GM12892 (cell line): ENCODE results near the gene PTPN4.

Experiments used
- POLR2A ChIP-seq: IDR thresholded peaks from 2 replicates; pipeline ENCODE4 v1.6.1; 2011; ENCODE audit warnings: low read depth, low read length, control low read depth
- TAF1 ChIP-seq: IDR thresholded peaks from 2 replicates; pipeline ENCODE4 v1.6.1; 2011; ENCODE audit warnings: low read depth, mild to moderate bottlenecking, control low read depth, low read length, borderline replicate concordance

DNA sequence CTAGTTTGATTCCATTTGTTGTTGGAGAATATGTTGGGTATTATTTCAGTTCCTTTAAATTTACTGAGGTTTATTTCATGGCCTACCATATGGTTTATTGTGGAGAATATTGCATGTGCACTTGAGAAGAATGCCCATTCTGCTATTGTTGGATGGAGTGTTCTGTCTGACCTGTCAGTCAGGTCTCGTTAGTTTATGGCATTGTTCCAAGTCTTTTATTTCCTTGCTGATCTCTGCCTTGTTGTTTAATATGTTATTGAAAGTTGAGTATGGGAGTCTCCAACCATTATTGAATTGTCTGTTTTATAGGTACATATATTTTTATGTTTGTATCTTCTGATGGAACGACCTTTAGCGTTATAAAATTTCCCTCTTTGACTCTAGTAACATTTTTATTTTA, 86.3 kb downstream of the PTPN4 start:
- no peak for TF ChIP-seq POLR2A
- TF ChIP-seq TAF1, result no peak
